ENCODE results near the gene ITGB8.

DNA sequence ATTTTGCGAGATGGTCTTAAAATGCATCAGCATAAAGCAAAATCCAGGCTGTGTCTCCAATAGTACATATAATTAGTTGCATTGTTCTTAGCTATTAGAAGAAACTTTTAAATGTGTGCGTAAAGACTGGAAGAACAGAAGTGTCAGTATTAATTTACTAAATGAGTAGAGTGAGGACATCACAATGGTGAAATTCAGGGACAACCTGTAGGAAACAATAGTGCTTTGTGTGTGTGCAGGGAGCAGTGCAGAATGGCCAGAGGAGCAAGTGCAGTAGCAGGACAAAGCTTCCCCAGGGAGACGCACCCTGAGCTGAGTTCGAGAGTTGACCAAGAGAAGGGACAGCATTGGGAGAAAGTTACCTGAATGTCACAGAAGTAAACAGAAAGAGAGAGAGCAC, 13.7 kb downstream of the ITGB8 start:
- TF ChIP-seq, protein P1, sequence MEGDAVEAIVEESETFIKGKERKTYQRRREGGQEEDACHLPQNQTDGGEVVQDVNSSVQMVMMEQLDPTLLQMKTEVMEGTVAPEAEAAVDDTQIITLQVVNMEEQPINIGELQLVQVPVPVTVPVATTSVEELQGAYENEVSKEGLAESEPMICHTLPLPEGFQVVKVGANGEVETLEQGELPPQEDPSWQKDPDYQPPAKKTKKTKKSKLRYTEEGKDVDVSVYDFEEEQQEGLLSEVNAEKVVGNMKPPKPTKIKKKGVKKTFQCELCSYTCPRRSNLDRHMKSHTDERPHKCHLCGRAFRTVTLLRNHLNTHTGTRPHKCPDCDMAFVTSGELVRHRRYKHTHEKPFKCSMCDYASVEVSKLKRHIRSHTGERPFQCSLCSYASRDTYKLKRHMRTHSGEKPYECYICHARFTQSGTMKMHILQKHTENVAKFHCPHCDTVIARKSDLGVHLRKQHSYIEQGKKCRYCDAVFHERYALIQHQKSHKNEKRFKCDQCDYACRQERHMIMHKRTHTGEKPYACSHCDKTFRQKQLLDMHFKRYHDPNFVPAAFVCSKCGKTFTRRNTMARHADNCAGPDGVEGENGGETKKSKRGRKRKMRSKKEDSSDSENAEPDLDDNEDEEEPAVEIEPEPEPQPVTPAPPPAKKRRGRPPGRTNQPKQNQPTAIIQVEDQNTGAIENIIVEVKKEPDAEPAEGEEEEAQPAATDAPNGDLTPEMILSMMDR (IDR thresholded peaks at IDR 0.05), result no peak
- TF ChIP-seq POLR2A (IDR thresholded peaks at IDR 0.05), result no peak

Measured in tibial nerve (tissue), 3 donors.